NCI-H2196 treated with DMSO at 0.1 percent for 48 hours (cell line): Measurements from ENCODE around the gene SAMMSON.

Source experiments
- DNase-seq: peaks from one replicate; lab custom pipeline; 2025; ENCODE audit not compliant: unreplicated experiment; lab: John Stamatoyannopoulos, UW

The SAMMSON gene

GRCh38 chr3:70010346-70010745 is 10.8 kb downstream of the SAMMSON start:
- DNase-seq: no peak

- DNase-seq: no peak
Observed at GRCh38 chr3:70011582-70011981, 12.0 kb downstream of the SAMMSON start.

DNA sequence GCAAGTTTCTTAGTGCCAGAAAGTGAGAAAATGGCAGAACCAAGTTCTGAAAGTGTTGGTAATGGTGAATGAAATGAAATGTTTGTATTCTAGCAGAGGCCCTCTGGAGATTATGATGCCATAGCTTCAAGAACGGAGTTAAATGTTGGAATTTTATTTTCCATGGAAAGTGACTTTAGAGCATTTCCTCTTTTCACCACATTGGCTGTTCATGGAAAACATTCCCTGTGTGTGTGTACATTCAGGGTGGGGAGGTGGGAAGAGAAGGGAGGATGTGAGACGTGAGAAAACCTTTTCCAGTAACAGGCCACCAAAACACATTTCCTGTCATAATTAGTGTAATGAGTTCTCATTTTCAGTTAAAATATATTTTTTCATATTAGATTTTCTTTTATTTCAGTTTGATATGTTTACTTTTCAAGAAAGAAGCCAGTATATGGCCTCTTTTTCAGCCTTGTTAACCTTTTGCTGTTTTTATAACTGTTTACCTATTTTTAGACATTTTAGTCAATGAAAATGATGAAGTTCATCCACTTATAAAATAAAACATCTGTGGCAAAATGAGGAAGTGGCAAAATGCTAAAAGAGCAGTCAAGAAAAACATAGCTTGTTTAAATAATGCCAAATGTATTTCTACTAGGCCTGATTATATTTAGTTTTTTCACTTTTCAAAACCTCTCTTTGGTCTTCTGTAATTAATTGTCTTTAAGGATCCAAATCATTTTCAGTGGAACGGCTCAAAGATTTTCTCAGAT is 21.6 kb downstream of the SAMMSON start:
- DNase-seq: no peak

DNA sequence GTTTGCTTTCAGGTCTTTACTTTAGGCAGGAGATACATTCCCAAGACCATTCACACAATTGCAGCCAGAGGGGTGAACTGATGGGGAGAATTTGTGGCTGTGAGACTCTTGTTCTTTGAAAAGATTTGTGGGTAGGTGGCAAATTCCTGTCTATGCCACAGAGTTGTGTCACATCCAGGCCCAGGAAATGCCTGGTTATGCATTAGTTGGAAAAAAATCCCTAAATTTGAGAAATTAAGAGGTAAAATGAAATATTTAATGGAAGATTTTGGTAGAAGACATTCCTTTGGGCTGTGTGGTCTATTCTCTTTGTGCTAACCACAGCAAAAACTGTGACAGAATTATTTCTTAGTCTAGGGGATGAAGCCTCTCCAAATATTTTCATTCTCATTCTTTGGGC is 28.8 kb downstream of the SAMMSON start:
- no peak for DNase-seq

GRCh38 chr3:70038693-70039092 is 39.2 kb downstream of the SAMMSON start:
- no peak for DNase-seq

DNA sequence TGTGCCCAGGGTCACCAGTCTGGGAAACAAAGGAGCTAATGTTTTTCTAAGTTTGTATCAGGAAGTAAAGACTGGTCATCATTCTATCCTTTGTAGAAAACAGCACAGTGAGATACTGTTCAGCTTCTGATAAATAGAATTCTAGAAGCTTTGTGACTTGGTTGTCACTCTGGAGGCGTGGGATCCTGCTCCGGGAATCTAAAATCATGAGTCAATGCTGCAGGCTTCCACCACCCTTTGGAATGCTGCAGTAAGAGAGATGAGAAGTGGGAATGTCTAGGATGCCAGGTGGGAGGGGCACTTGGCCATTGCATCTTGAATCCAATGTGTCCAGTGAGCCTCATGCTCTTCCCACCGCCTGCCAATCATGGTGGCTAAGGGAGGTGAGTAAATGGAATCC is 40.9 kb downstream of the SAMMSON start:
- no peak for DNase-seq

GRCh38 chr3:70042641-70043040 is 43.1 kb downstream of the SAMMSON start:
- DNase-seq: no peak

DNA sequence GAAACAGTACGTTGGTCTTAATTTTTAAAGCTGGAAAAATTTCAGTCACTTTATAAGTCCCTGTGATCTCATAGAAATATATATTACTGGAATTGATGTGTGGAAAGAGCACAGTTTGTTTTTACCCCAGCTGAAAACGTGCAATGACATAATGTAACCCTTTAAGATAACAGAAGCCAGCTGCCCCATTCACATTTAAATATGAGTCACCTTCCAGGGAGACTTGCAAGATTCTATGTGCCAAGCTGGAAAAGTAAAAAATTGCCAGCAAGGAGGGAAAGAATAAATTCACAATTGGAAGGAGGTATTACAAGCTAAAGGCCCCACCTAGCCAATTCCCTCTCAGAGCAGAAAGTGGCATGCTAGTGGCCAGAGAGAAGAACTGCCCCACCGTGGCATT is 50.2 kb downstream of the SAMMSON start:
- no peak for DNase-seq

DNA sequence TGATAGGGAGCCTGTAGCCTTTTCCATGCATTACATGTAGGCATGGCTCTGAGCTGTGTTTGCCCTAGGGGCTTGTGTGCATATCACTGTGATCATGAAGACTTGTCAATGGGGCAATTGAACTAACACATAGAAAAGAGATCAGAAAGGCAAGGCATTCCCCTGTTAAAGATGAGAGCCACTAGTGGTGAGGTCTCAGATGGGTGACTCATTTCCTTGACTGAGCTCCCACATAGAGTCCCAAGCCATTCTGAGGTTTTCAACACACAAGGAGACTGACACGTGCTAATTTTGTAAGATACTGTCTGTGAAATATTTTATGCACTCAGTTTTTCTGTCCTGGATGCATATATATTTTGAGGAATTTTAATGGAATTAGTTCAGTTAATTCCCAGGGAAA is 53.8 kb downstream of the SAMMSON start:
- no peak for DNase-seq

DNA sequence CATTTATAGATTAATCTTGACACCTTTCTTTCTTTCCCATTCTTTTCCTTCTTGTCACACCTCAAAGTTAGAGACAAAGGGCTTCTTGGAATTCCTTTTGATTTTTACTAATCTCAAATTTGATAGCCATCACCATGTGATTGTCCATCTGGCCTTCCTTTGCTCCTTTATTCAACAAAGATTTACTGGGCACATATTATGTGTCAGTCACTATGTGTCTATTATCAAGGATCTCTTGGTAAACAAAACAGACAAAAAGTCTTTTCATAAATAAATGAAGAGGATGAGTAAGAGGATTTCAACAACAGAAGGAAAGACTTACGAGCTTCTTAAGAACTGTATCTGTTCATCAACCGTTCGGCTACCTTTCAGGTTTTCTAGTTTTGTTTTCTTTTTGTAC is 56.5 kb downstream of the SAMMSON start:
- no peak for DNase-seq

DNA sequence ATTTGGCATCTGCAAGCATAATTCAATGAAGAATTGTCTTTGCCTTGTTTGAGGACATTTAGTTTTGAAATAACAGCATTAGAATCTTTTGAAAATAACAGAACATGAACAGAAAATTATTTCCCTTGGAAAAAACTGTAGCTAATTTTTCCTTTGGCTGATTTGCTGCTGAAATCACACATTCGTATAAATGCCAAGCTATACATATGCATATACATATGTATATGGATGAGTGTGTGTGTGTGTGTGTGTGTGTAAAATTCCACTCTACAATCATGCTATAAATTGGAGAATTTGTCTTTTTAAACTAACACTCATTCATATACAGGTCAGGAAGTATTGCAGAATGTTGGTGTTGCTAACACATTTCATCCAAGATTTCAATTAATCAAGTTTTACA is 57.9 kb downstream of the SAMMSON start:
- DNase-seq: no peak

DNA sequence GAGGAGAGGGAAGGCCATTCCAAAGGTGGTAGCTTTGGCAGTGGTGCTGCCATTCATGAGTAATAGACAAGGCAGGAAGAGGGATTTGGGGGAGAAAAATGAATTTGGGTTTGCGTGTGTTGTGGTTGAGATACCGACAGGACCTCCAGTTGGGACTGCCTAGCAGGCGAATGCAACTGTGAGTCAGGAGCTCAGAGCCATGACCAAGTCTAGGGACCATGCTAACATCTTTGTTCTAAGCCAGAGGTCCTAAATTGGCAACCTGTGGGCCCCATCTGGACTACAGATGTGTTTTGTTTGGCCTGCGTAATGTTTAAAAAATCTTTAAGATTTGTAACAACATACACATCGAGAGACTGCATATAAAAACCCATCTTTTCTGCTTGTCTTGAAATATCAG is 61.6 kb downstream of the SAMMSON start:
- no peak for DNase-seq

- DNase-seq: no peak
Observed at GRCh38 chr3:70064194-70064779, 64.8 kb downstream of the SAMMSON start.

- DNase-seq: no peak
Observed at GRCh38 chr3:70065696-70066253, 66.2 kb downstream of the SAMMSON start.

DNA sequence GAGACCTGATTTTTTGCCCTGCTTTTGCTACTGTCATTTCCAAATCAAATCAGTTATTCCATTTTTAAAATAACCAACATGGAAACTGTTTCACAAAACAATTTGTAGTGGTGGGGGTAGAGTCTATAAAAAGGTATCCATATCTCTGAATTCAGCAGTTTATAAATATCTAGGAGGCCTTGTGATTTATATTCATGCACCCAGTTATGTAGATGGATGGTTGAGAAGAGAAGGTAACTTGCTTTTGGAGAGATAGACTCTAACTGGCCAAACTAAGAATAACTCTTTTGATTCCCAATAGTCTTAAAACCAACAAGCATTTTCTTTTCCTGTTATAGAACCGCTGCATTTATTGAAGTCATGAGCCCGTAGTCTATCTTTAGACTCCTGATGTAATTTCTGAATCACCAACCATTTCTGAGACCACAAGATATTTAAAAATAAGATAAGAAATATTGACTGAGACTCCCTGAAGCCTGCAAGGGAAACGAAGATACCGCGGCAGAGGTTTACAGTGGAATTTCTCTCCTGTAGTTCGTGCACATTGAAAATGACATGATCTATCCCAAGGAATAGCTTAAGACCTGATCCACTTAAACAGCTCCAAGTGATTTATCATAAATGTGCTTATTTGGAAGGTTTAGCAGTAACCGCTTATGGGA is 68.5 kb downstream of the SAMMSON start:
- DNase-seq: no peak

DNA sequence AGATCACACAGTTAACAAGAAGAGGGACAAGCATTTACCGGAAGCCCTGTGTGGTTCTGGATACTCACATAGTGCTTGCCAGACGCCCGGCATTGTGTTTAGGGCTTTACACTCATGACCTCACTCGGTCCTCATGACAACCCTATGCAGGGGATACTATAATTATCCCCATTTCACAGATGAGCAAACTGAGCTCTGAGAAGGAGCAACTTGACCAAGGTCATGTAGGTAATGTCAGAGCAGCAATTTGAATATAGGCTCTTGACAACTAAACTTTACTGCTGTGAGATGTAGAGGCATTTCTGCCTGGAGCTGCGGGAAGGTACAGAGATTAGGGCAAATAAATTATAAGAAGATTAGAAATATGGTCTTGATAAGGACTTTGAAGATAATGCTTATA is 70.0 kb downstream of the SAMMSON start:
- DNase-seq: no peak

GRCh38 chr3:70071138-70071537 is 71.6 kb downstream of the SAMMSON start:
- DNase-seq: no peak

GRCh38 chr3:70072180-70072579 is 72.6 kb downstream of the SAMMSON start:
- no peak for DNase-seq

GRCh38 chr3:70072754-70073153 is 73.2 kb downstream of the SAMMSON start:
- no peak for DNase-seq

GRCh38 chr3:70075101-70075500 is 75.6 kb downstream of the SAMMSON start:
- no peak for DNase-seq

- no peak for DNase-seq
Observed at GRCh38 chr3:70076396-70076795, 76.9 kb downstream of the SAMMSON start.

- no peak for DNase-seq
Observed at GRCh38 chr3:70078778-70079177, 79.2 kb downstream of the SAMMSON start.
